Tibial artery (tissue), 4 donors: Measurements from ENCODE around the gene ANXA3.

Experiments used
- DNase-seq, 2 donors: peaks; one replicate each; pipeline ENCODE4 v3.0.0-alpha.2; 2019
- H3K27ac ChIP-seq, 2 donors: fragments of 200-600 bp; sonication (generic) in 1 of 2; 1 replicate in 1 of 2; 2 replicates in 1 of 2; pipeline ENCODE4 v1.5.1; 2018 to 2019; ENCODE audit warnings: mild to moderate bottlenecking in 1 of 2
- H3K27me3 ChIP-seq, 2 donors: fragments of 200-600 bp; sonication (generic) in 1 of 2; one replicate each; pipeline versions ENCODE4 v1.5.1 to v1.6.0; 2016 to 2019
- H3K36me3 ChIP-seq, 3 donors: fragments of 200-600 bp; sonication (generic) in 2 of 3; one replicate each; pipeline ENCODE4 v1.5.1; 2016 to 2019; ENCODE audit warnings: mild to moderate bottlenecking in 2 of 3
- H3K4me1 ChIP-seq, 4 donors: fragments of 200-600 bp; sonication (generic) in 2 of 4; 1 replicate in 3 of 4; 2 replicates in 1 of 4; pipeline ENCODE4 v1.5.1; 2016 to 2019
- H3K4me3 ChIP-seq, 2 donors: fragments of 200-600 bp; sonication (generic) in 1 of 2; 1 replicate in 1 of 2; 2 replicates in 1 of 2; pipeline ENCODE4 v1.5.1; 2018 to 2019; ENCODE audit warnings: mild to moderate bottlenecking in 2 of 2
- H3K9me3 ChIP-seq, 3 donors: fragments of 200-600 bp; sonication (generic) in 1 of 3; one replicate each; pipeline ENCODE4 v1.5.1; 2016 to 2019
- intact Hi-C: fragments of 100-400 bp; cut with DNase I; formaldehyde crosslinking; loops from one replicate; pipeline ENCODE4 v1.15.0; 2023; ENCODE audit warnings: low total_unique reads
- TF ChIP-seq, protein P1 (sequence below), 2 experiments: fragments of 200-600 bp in 1 of 2; fragments of 450-650 bp in 1 of 2; IDR thresholded peaks; one replicate each; pipeline ENCODE4 v1.5.1; 2017 to 2019; ENCODE audit warnings: antibody characterized with exemption in 2 of 2, mild to moderate bottlenecking in 1 of 2, moderate library complexity in 1 of 2

The ANXA3 gene

DNA sequence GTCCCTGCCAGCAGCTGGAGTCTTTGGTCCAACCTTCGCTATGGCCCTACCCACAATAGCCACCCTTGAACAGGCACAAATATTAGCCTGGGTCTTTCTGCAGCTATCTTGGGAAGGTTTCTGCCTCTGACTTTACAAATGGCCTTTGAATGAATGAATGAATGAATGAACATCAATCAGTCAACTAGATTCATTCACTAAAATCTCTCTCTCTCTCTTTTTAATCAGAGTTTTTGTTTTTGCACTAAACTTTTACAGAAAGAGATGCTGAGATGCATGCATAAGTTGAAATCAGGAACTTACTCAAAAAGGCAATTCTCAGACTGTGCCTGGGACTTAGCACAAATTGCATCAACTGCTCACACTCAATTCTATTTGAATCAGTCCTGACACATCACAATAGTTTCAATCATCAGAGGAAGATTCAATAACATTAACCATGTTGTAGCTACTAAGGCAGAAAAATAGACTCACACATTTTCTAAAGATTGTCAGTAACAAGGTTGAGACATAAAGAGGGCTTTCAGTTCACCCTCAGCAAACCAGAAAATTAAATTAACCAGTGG lies 55.0 kb downstream of the ANXA3 start:
- Histone ChIP-seq H3K27ac (no peak overlapping the region), H3K36me3 (peaks cover 0 to 20% (median 0%) of the 10 kb centered on the region in 3 donors), H3K4me1 (peaks cover 0 to 11% (median 4%) of the 10 kb centered on the region in 4 donors), H3K4me3 (no peak overlapping the region), H3K27me3 (no peaks in the 10 kb centered on the region), H3K9me3 (no peaks in the 10 kb centered on the region)
- TF ChIP-seq, protein P1, sequence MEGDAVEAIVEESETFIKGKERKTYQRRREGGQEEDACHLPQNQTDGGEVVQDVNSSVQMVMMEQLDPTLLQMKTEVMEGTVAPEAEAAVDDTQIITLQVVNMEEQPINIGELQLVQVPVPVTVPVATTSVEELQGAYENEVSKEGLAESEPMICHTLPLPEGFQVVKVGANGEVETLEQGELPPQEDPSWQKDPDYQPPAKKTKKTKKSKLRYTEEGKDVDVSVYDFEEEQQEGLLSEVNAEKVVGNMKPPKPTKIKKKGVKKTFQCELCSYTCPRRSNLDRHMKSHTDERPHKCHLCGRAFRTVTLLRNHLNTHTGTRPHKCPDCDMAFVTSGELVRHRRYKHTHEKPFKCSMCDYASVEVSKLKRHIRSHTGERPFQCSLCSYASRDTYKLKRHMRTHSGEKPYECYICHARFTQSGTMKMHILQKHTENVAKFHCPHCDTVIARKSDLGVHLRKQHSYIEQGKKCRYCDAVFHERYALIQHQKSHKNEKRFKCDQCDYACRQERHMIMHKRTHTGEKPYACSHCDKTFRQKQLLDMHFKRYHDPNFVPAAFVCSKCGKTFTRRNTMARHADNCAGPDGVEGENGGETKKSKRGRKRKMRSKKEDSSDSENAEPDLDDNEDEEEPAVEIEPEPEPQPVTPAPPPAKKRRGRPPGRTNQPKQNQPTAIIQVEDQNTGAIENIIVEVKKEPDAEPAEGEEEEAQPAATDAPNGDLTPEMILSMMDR (IDR thresholded peaks at IDR 0.05) = no peak
- intact Hi-C loops = no loop called here
- DNase-seq = no peak

DNA sequence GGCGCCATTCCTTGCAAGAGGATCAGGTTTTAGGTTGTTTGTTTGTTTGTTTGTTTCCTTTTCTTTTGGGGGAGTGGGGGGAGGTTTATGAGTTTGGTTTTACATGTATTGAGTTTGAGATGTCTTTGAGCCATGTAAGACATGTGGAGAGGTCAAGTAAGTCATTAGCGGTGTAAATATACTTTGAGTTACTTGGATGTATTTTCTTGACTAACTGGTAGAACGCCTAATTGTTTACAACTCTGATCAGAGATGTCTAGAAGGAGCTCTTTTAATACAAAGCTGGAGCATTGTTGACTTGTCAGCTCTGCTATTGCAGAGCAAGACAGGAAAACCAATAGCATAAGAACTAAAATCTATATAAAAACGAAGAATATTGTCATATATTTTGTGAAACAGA lies 57.1 kb downstream of the ANXA3 start:
- Histone ChIP-seq H3K27me3 (no peaks in the 10 kb centered on the region), H3K27ac (no peak overlapping the region), H3K9me3 (no peaks in the 10 kb centered on the region), H3K36me3 (peaks cover 0 to 7% (median 0%) of the 10 kb centered on the region in 3 donors), H3K4me3 (no peak overlapping the region), H3K4me1 (no peaks in the 10 kb centered on the region)
- TF ChIP-seq, protein P1 (IDR thresholded peaks at IDR 0.05) = no peak
- no peak for DNase-seq
- intact Hi-C loops = no loop called here

- Histone ChIP-seq H3K4me3 (no peak overlapping the region), H3K27me3 (no peaks in the 10 kb centered on the region), H3K36me3 (peaks cover 0 to 7% (median 0%) of the 10 kb centered on the region in 3 donors), H3K4me1 (no peaks in the 10 kb centered on the region), H3K9me3 (no peaks in the 10 kb centered on the region), H3K27ac (no peak overlapping the region)
- intact Hi-C loops = no loop called here
- DNase-seq = no peak
- TF ChIP-seq, protein P1 (IDR thresholded peaks at IDR 0.05) = no peak
Observed at GRCh38 chr4:78609580-78609979, 58.0 kb downstream of the ANXA3 start.

DNA sequence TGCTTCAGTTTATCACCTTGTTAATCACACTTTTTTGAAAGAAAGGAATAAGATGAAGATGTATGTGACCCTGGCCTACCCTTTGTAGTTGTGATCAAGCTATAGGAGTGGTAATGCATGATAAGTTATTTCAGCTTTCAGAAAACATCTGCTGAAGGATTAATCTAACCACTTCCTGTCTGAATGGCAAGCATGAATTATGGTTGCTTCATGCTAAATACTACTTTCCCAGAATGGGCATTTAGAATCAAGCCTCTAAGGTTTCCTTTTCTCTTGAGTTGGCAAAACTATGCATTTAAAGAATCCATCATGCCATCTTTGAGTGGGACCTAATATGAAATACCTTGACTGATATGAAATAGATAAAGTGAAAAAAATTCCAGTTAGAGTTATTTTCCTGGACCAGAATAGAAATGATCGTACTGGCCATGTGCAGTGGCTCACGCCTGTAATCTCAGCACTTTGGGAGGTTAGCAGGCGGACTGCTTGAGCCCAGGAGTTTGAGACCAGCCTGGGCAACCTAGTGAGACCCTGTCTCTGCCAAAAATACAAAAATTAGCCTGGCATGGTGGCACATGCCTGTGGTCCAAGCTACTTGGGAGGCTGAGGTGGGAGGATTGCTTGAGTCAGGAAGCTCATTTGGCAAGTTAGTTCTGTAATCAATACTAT lies 59.1 kb downstream of the ANXA3 start:
- TF ChIP-seq, protein P1 (IDR thresholded peaks at IDR 0.05) = no peak
- Histone ChIP-seq H3K36me3 (peaks cover 0 to 7% (median 0%) of the 10 kb centered on the region in 3 donors), H3K4me1 (no peaks in the 10 kb centered on the region), H3K27me3 (no peaks in the 10 kb centered on the region), H3K27ac (no peak overlapping the region), H3K4me3 (no peak overlapping the region), H3K9me3 (no peaks in the 10 kb centered on the region)
- DNase-seq = no peak
- intact Hi-C loops = no loop called here

DNA sequence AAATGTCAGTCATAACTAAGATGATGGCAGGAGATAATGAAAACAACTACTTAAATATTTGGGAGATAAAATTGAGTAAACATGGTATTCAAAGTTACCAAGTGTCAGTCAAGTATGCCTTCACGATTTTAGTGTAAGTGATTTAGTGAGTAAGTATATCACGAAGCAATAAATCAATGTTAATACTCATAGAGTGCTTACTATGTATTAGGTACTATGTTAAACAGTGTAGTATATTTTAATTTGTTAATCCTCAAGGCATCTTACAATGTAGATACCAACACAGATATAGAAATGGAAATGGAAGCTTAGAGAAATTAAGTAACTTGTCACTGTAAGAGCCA lies 59.6 kb downstream of the ANXA3 start:
- TF ChIP-seq, protein P1 (IDR thresholded peaks at IDR 0.05) = no peak
- intact Hi-C loops = no loop called here

More for the DNA sequence above, 59.6 kb downstream of the ANXA3 start:
- H3K4me3 ChIP-seq = no peak overlapping the region
- H3K9me3 ChIP-seq = no peaks in the 10 kb centered on the region
- H3K27ac ChIP-seq = no peak overlapping the region
- H3K4me1 ChIP-seq = no peaks in the 10 kb centered on the region
- peaks cover 0 to 2% (median 0%) of the 10 kb centered on the region in 3 donors for H3K36me3 ChIP-seq
- no peak for DNase-seq
- H3K27me3 ChIP-seq = no peaks in the 10 kb centered on the region
